Dendritic cell treated with granulocyte-macrophage colony-stimulating factor and Interleukin-4, amounts not matched to agents 40 ng/mL and 50 ng/mL, for 4 days (primary cell): Measurements from ENCODE around the gene ARHGAP8.
"Not testable (repeated sequence)": the region's sequence is repeated elsewhere in the genome, so short reads cannot be mapped to it uniquely, and the experiment has no call there.

Experiments used
- H3K27ac Mint-ChIP-seq: one replicate; pipeline ENCODE4 v1.8.0; 2022; ENCODE audit warnings: mild to moderate bottlenecking, mixed read lengths
- H3K27me3 Mint-ChIP-seq: one replicate; pipeline ENCODE4 v1.8.0; 2022; ENCODE audit warnings: mild to moderate bottlenecking, mixed read lengths
- H3K36me3 Mint-ChIP-seq: one replicate; pipeline ENCODE4 v1.8.0; 2022; ENCODE audit warnings: low read depth, mixed read lengths
- H3K4me1 Mint-ChIP-seq: one replicate; pipeline ENCODE4 v1.8.0; 2022; ENCODE audit warnings: low read depth, mixed read lengths
- H3K4me3 Mint-ChIP-seq: one replicate; pipeline ENCODE4 v1.8.0; 2022; ENCODE audit warnings: mild to moderate bottlenecking, moderate library complexity, mixed read lengths
- H3K9me3 Mint-ChIP-seq: one replicate; pipeline ENCODE4 v1.8.0; 2022; ENCODE audit warnings: mixed read lengths
- intact Hi-C: fragments of 100-400 bp; cut with micrococcal nuclease; formaldehyde crosslinking; loops from one replicate; pipeline ENCODE4 v1.15.0; 2022

ARHGAP8 gene

GRCh38 chr22:44739024-44739423, 13.4 kb upstream of the ARHGAP8 start:
- intact Hi-C loops = no loop called here
- H3K9me3 Mint-ChIP-seq = no peaks in the 10 kb centered on the region

GRCh38 chr22:44739666-44740065, 12.7 kb upstream of the ARHGAP8 start:
- H3K27me3 Mint-ChIP-seq, H3K9me3 Mint-ChIP-seq, intact Hi-C loops, H3K36me3 Mint-ChIP-seq, H3K4me3 Mint-ChIP-seq, H3K27ac Mint-ChIP-seq, H3K4me1 Mint-ChIP-seq: not testable (repeated sequence)

More at GRCh38 chr22:44739024-44739423, 13.4 kb upstream of the ARHGAP8 start:
- Mint-ChIP-seq H3K27me3 (no peaks in the 10 kb centered on the region), H3K27ac (no peak overlapping the region), H3K36me3 (no peaks in the 10 kb centered on the region), H3K4me1 (no peaks in the 10 kb centered on the region), H3K4me3 (no peak overlapping the region)

- Mint-ChIP-seq H3K4me1 (no peaks in the 10 kb centered on the region), H3K27me3 (no peaks in the 10 kb centered on the region), H3K27ac (no peak overlapping the region), H3K36me3 (no peaks in the 10 kb centered on the region), H3K4me3 (no peak overlapping the region), H3K9me3 (no peaks in the 10 kb centered on the region)
- intact Hi-C loops = no loop called here
These were observed 12.1 kb upstream of the ARHGAP8 start for GRCh38 chr22:44740307-44740706.

- no peak overlapping the region for H3K4me3 Mint-ChIP-seq
- intact Hi-C loops = no loop called here
- H3K27me3 Mint-ChIP-seq = peaks cover 4% of the 10 kb centered on the region
- no peak overlapping the region for H3K27ac Mint-ChIP-seq
- H3K9me3 Mint-ChIP-seq = no peaks in the 10 kb centered on the region
- no peaks in the 10 kb centered on the region for H3K4me1 Mint-ChIP-seq
- H3K36me3 Mint-ChIP-seq = no peaks in the 10 kb centered on the region
These were observed 10.4 kb upstream of the ARHGAP8 start for GRCh38 chr22:44741929-44742328.

GRCh38 chr22:44743247-44743646, 9.1 kb upstream of the ARHGAP8 start:
- H3K36me3 Mint-ChIP-seq = no peaks in the 10 kb centered on the region
- no peaks in the 10 kb centered on the region for H3K4me1 Mint-ChIP-seq
- no peaks in the 10 kb centered on the region for H3K9me3 Mint-ChIP-seq
- no peak overlapping the region for H3K27ac Mint-ChIP-seq
- no peak overlapping the region for H3K4me3 Mint-ChIP-seq
- intact Hi-C loops = no loop called here
- peaks cover 4% of the 10 kb centered on the region for H3K27me3 Mint-ChIP-seq

GRCh38 chr22:44743804-44744211, 8.6 kb upstream of the ARHGAP8 start:
- no peaks in the 10 kb centered on the region for H3K36me3 Mint-ChIP-seq
- no peak overlapping the region for H3K27ac Mint-ChIP-seq
- H3K4me1 Mint-ChIP-seq = no peaks in the 10 kb centered on the region
- H3K4me3 Mint-ChIP-seq = no peak overlapping the region
- peaks cover 4% of the 10 kb centered on the region for H3K27me3 Mint-ChIP-seq
- no peaks in the 10 kb centered on the region for H3K9me3 Mint-ChIP-seq
- intact Hi-C loops = no loop called here

GRCh38 chr22:44745853-44746789, 6.3 kb upstream of the ARHGAP8 start:
- H3K36me3 Mint-ChIP-seq = no peaks in the 10 kb centered on the region
- H3K27me3 Mint-ChIP-seq = peaks cover 18% of the 10 kb centered on the region
- no peak overlapping the region for H3K4me3 Mint-ChIP-seq
- H3K27ac Mint-ChIP-seq = no peak overlapping the region
- H3K4me1 Mint-ChIP-seq = no peaks in the 10 kb centered on the region
- intact Hi-C loops = no loop called here
- H3K9me3 Mint-ChIP-seq = no peaks in the 10 kb centered on the region

- H3K36me3 Mint-ChIP-seq, H3K27ac Mint-ChIP-seq, intact Hi-C loops, H3K4me3 Mint-ChIP-seq, H3K4me1 Mint-ChIP-seq, H3K9me3 Mint-ChIP-seq: not testable (repeated sequence)
- H3K27me3 Mint-ChIP-seq = peaks cover 32% of the 10 kb centered on the region
These were observed 4.6 kb upstream of the ARHGAP8 start for GRCh38 chr22:44747784-44748127.

- intact Hi-C loops = no loop called here
- no peaks in the 10 kb centered on the region for H3K36me3 Mint-ChIP-seq
- no peak overlapping the region for H3K27ac Mint-ChIP-seq
- no peaks in the 10 kb centered on the region for H3K9me3 Mint-ChIP-seq
- no peaks in the 10 kb centered on the region for H3K4me1 Mint-ChIP-seq
- peaks cover 39% of the 10 kb centered on the region for H3K27me3 Mint-ChIP-seq
- no peak overlapping the region for H3K4me3 Mint-ChIP-seq
These were observed 3.9 kb upstream of the ARHGAP8 start for GRCh38 chr22:44748524-44748923.

GRCh38 chr22:44750481-44750880, 1.9 kb upstream of the ARHGAP8 start:
- Mint-ChIP-seq H3K36me3 (no peaks in the 10 kb centered on the region), H3K9me3 (no peaks in the 10 kb centered on the region), H3K27me3 (peaks cover 58% of the 10 kb centered on the region), H3K27ac (no peak overlapping the region), H3K4me1 (no peaks in the 10 kb centered on the region), H3K4me3 (no peak overlapping the region)
- intact Hi-C loops = no loop called here

GRCh38 chr22:44753189-44754042, 1.0 kb downstream of the ARHGAP8 start:
- Mint-ChIP-seq H3K36me3 (no peaks in the 10 kb centered on the region), H3K4me1 (no peaks in the 10 kb centered on the region), H3K27ac (no peak overlapping the region), H3K9me3 (no peaks in the 10 kb centered on the region), H3K4me3 (no peak overlapping the region), H3K27me3 (peaks cover 73% of the 10 kb centered on the region)
- intact Hi-C loops = no loop called here

GRCh38 chr22:44754998-44755397, 2.6 kb downstream of the ARHGAP8 start:
- intact Hi-C loops = no loop called here
- Mint-ChIP-seq H3K9me3 (no peaks in the 10 kb centered on the region), H3K27me3 (peaks cover 68% of the 10 kb centered on the region)

GRCh38 chr22:44755417-44755816, 3.0 kb downstream of the ARHGAP8 start:
- H3K4me3 Mint-ChIP-seq = no peak overlapping the region
- H3K27ac Mint-ChIP-seq = no peak overlapping the region
- intact Hi-C loops = no loop called here
- no peaks in the 10 kb centered on the region for H3K4me1 Mint-ChIP-seq
- peaks cover 65% of the 10 kb centered on the region for H3K27me3 Mint-ChIP-seq
- no peaks in the 10 kb centered on the region for H3K36me3 Mint-ChIP-seq
- no peaks in the 10 kb centered on the region for H3K9me3 Mint-ChIP-seq

More at GRCh38 chr22:44754998-44755397, 2.6 kb downstream of the ARHGAP8 start:
- Mint-ChIP-seq H3K36me3 (no peaks in the 10 kb centered on the region), H3K4me3 (no peak overlapping the region), H3K27ac (no peak overlapping the region), H3K4me1 (no peaks in the 10 kb centered on the region)

- intact Hi-C loops = no loop called here
- Mint-ChIP-seq H3K36me3 (no peaks in the 10 kb centered on the region), H3K4me3 (no peak overlapping the region), H3K4me1 (no peaks in the 10 kb centered on the region), H3K27ac (no peak overlapping the region), H3K27me3 (peaks cover 60% of the 10 kb centered on the region), H3K9me3 (no peaks in the 10 kb centered on the region)
These were observed 3.6 kb downstream of the ARHGAP8 start for GRCh38 chr22:44755956-44756361.
